Measurements from ENCODE around the gene RNGTT.

The RNGTT gene

GRCh38 chr6:88663801-88664200, 299.6 kb downstream of the RNGTT start:
- FAIRE-seq, result no peak

DNA sequence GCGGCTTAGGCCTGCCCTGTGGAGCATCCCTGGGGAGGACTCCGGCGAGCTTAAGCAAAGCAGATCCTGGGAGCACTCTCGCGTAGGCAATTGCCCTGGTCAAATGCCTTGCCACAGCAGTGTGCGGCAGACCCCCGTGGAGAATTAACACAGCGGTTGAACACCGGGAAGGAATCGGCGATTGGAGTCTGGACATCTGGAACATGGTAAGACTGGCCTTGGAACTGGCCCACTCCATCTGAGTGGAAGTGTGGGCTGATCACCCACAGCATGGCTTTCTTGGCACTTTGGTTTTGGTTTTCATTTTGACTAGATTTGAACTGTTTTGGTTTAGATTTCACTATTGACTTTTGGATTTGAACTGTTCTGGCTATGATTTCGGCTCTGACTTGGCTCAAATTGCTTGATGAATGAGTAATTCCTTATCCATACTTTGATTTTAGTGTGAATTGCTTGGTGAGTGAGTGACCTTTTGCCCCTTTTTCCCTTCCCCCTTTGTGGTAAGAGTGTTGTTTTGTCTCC, 300.7 kb downstream of the RNGTT start:
- FAIRE-seq, result no peak
- TF ChIP-seq POLR2A (IDR thresholded peaks at IDR 0.05; ENCODE audit: low read depth, low read length), result no peak
- TF ChIP-seq POU2F2 (IDR thresholded peaks at IDR 0.05; ENCODE audit: low read depth, low read length), result no peak
- TF ChIP-seq POLR2AphosphoS5 (IDR thresholded peaks at IDR 0.05; ENCODE audit: low read depth, low read length), result no peak
- TF ChIP-seq SPI1 (IDR thresholded peaks at IDR 0.05; ENCODE audit: low read depth, low read length), result no peak
- TF ChIP-seq PAX5 (IDR thresholded peaks at IDR 0.05; ENCODE audit: insufficient read depth, low read length, severe bottlenecking), result no peak
- DNase-seq (ENCODE audit: insufficient read length, low spot score), result no peak

More at GRCh38 chr6:88663801-88664200, 299.6 kb downstream of the RNGTT start:
- DNase-seq (ENCODE audit: insufficient read length, low spot score), result no peak
- TF ChIP-seq POLR2AphosphoS5 (IDR thresholded peaks at IDR 0.05; ENCODE audit: low read depth, low read length) (no peak), POLR2A (IDR thresholded peaks at IDR 0.05; ENCODE audit: low read depth, low read length) (no peak), TAF1 (IDR thresholded peaks at IDR 0.05; ENCODE audit: low read depth, low read length) (no peak), PAX5 (IDR thresholded peaks at IDR 0.05; ENCODE audit: insufficient read depth, low read length, severe bottlenecking) (no peak), SPI1 (IDR thresholded peaks at IDR 0.05; ENCODE audit: low read depth, low read length) (no peak), POU2F2 (IDR thresholded peaks at IDR 0.05; ENCODE audit: low read depth, low read length) (no peak)

DNA sequence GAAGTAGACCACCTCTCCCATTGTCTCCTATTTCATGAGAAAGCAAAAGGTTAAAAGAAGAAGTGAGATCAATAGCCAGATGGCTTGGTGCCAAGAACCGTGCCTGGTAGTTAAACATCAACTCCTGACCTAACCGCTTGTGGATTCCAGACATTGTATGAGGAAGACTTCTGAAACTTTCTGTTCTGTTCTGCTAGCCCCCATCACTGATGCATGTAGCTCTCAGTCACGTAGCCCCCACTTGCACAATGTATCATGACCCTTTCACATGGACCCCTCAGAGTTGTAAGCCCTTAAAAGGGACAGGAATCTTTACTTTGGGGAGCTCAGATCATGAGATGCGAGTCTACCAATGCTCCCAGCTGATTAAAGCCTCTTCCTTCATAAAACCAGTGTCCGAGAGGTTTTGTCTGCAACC, 301.2 kb downstream of the RNGTT start:
- TF ChIP-seq PAX5 (IDR thresholded peaks at IDR 0.05; ENCODE audit: insufficient read depth, low read length, severe bottlenecking) (no peak), SPI1 (IDR thresholded peaks at IDR 0.05; ENCODE audit: low read depth, low read length) (peak; percentile 83)
- FAIRE-seq, result peak; percentile 9
- no peak for DNase-seq (ENCODE audit: insufficient read length, low spot score)

GRCh38 chr6:88661136-88661535, 302.3 kb downstream of the RNGTT start:
- no peak for TF ChIP-seq POLR2A (IDR thresholded peaks at IDR 0.05; ENCODE audit: low read depth, low read length)
- no peak for TF ChIP-seq POU2F2 (IDR thresholded peaks at IDR 0.05; ENCODE audit: low read depth, low read length)
- no peak for TF ChIP-seq TAF1 (IDR thresholded peaks at IDR 0.05; ENCODE audit: low read depth, low read length)
- TF ChIP-seq POLR2AphosphoS5 (IDR thresholded peaks at IDR 0.05; ENCODE audit: low read depth, low read length), result no peak
- TF ChIP-seq PAX5 (IDR thresholded peaks at IDR 0.05; ENCODE audit: insufficient read depth, low read length, severe bottlenecking), result no peak
- TF ChIP-seq SPI1 (IDR thresholded peaks at IDR 0.05; ENCODE audit: low read depth, low read length), result no peak
- DNase-seq (ENCODE audit: insufficient read length, low spot score) (no peak), FAIRE-seq (no peak)

DNA sequence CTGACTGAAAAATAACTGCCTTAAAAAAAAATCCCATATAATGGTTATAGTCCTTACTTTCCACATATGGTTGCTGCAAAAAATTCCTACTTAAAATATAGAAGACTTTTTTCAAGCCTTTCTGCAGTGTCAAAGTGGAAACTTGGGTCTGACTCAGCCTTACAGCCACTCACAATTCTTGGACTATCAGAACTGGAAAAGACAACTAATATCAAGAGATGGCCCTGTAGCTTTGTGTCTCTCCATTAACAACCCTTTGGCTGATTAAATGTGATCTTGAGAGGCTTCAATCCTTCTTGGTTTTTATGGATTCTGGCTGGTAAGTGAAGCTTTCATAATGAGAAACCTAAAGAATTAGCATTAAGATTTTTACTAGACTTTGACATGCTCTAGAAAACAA, 307.8 kb downstream of the RNGTT start:
- DNase-seq (ENCODE audit: insufficient read length, low spot score), result no peak
- TF ChIP-seq PAX5 (IDR thresholded peaks at IDR 0.05; ENCODE audit: insufficient read depth, low read length, severe bottlenecking) (no peak), SPI1 (IDR thresholded peaks at IDR 0.05; ENCODE audit: low read depth, low read length) (no peak), TAF1 (IDR thresholded peaks at IDR 0.05; ENCODE audit: low read depth, low read length) (no peak)
- FAIRE-seq, result no peak

GRCh38 chr6:88653936-88654335, 309.5 kb downstream of the RNGTT start:
- FAIRE-seq (no peak), DNase-seq (ENCODE audit: insufficient read length, low spot score) (no peak)
- TF ChIP-seq TAF1 (IDR thresholded peaks at IDR 0.05; ENCODE audit: low read depth, low read length) (no peak), POLR2AphosphoS5 (IDR thresholded peaks at IDR 0.05; ENCODE audit: low read depth, low read length) (no peak), POLR2A (IDR thresholded peaks at IDR 0.05; ENCODE audit: low read depth, low read length) (no peak), SPI1 (IDR thresholded peaks at IDR 0.05; ENCODE audit: low read depth, low read length) (no peak), PAX5 (IDR thresholded peaks at IDR 0.05; ENCODE audit: insufficient read depth, low read length, severe bottlenecking) (no peak), POU2F2 (IDR thresholded peaks at IDR 0.05; ENCODE audit: low read depth, low read length) (no peak)

GRCh38 chr6:88651400-88651799, 312.0 kb downstream of the RNGTT start:
- TF ChIP-seq SPI1 (IDR thresholded peaks at IDR 0.05; ENCODE audit: low read depth, low read length), result no peak
- TF ChIP-seq POLR2AphosphoS5 (IDR thresholded peaks at IDR 0.05; ENCODE audit: low read depth, low read length), result no peak
- no peak for TF ChIP-seq PAX5 (IDR thresholded peaks at IDR 0.05; ENCODE audit: insufficient read depth, low read length, severe bottlenecking)
- no peak for TF ChIP-seq POU2F2 (IDR thresholded peaks at IDR 0.05; ENCODE audit: low read depth, low read length)
- no peak for TF ChIP-seq TAF1 (IDR thresholded peaks at IDR 0.05; ENCODE audit: low read depth, low read length)
- TF ChIP-seq POLR2A (IDR thresholded peaks at IDR 0.05; ENCODE audit: low read depth, low read length), result no peak
- FAIRE-seq (no peak), DNase-seq (ENCODE audit: insufficient read length, low spot score) (no peak)

DNA sequence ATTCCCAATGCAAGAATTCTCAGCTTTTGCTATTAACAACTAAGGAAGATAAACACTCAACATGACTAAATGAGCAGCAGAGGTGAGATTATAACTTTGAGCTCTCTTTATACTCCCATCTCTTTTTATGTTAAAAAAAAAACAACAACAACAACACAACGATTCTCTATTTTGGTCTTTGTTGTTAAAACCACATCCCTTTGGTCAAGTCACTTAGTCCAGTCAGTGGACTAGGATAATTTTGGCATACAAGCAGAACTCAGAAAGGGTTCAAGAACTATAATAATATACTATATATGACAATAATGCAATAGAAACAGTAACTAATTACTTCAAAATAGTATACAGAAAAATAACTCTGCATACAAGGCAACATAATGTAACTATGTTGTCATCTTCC, 312.4 kb downstream of the RNGTT start:
- FAIRE-seq, result peak; percentile 26
- no peak for DNase-seq (ENCODE audit: insufficient read length, low spot score)
- no peak for TF ChIP-seq POU2F2 (IDR thresholded peaks at IDR 0.05; ENCODE audit: low read depth, low read length)
- no peak for TF ChIP-seq SPI1 (IDR thresholded peaks at IDR 0.05; ENCODE audit: low read depth, low read length)
- TF ChIP-seq TAF1 (IDR thresholded peaks at IDR 0.05; ENCODE audit: low read depth, low read length), result no peak
- no peak for TF ChIP-seq PAX5 (IDR thresholded peaks at IDR 0.05; ENCODE audit: insufficient read depth, low read length, severe bottlenecking)
- TF ChIP-seq POLR2AphosphoS5 (IDR thresholded peaks at IDR 0.05; ENCODE audit: low read depth, low read length), result no peak
- TF ChIP-seq POLR2A (IDR thresholded peaks at IDR 0.05; ENCODE audit: low read depth, low read length), result no peak

- peak; percentile 91 for FAIRE-seq
- DNase-seq (ENCODE audit: insufficient read length, low spot score), result peak; percentile 23
- no peak for TF ChIP-seq PAX5 (IDR thresholded peaks at IDR 0.05; ENCODE audit: insufficient read depth, low read length, severe bottlenecking)
- TF ChIP-seq POLR2A (IDR thresholded peaks at IDR 0.05; ENCODE audit: low read depth, low read length), result no peak
- TF ChIP-seq POU2F2 (IDR thresholded peaks at IDR 0.05; ENCODE audit: low read depth, low read length), result no peak
- TF ChIP-seq SPI1 (IDR thresholded peaks at IDR 0.05; ENCODE audit: low read depth, low read length), result no peak
- no peak for TF ChIP-seq TAF1 (IDR thresholded peaks at IDR 0.05; ENCODE audit: low read depth, low read length)
- TF ChIP-seq POLR2AphosphoS5 (IDR thresholded peaks at IDR 0.05; ENCODE audit: low read depth, low read length), result no peak
Observed at GRCh38 chr6:88650029-88650619, 313.3 kb downstream of the RNGTT start.

Measured in GM12891 (cell line).